HEK293 (cell line): ENCODE measurements around the gene TRIM7.

ENCODE experiments used
- CTCF ChIA-PET: fragments of 350-600 bp; formaldehyde crosslinking; extraction: SDS; loops from one replicate; lab custom pipeline; 2021; ENCODE audit warnings: antibody characterized with exemption; lab: Yijun Ruan, JAX
- POLR2A ChIA-PET: fragments of 300-600 bp; formaldehyde crosslinking; extraction: SDS; loops from one replicate; lab custom pipeline; 2020; ENCODE audit warnings: antibody characterized with exemption, inconsistent platforms; lab: Yijun Ruan, JAX
- H3K27ac ChIP-seq: fragments of 200-500 bp; sonication (Bioruptor generic); 2 replicates; pipeline ENCODE4 v1.5.1; 2014; ENCODE audit warnings: low read depth, low read length, control low read depth, inconsistent platforms; ENCODE audit errors: extremely low read depth
- H3K36me3 ChIP-seq, 2 experiments: fragments of 200-500 bp in 1 of 2; sonication (Bioruptor generic) in 1 of 2; 1 replicate in 1 of 2; 2 replicates in 1 of 2; pipeline ENCODE4 v1.5.1; 2014 to 2017; ENCODE audit warnings: inconsistent platforms in 2 of 2, low read length in 2 of 2; ENCODE audit not compliant: control insufficient read depth in 2 of 2, insufficient read depth in 1 of 2
- H3K4me1 ChIP-seq: fragments of 200-500 bp; sonication (Bioruptor generic); 2 replicates; pipeline ENCODE4 v1.5.1; 2014; ENCODE audit warnings: mild to moderate bottlenecking, low read length, inconsistent platforms; ENCODE audit not compliant: control insufficient read depth, insufficient read depth
- H3K4me3 ChIP-seq: 2 replicates; pipeline ENCODE4 v1.5.1; 2011; ENCODE audit warnings: low read depth, mild to moderate bottlenecking, control low read depth, low read length, moderate library complexity
- H3K9me3 ChIP-seq: fragments of 200-500 bp; sonication (Bioruptor generic); 2 replicates; pipeline ENCODE4 v1.5.1; 2014; ENCODE audit warnings: low read depth, low read length, inconsistent platforms; ENCODE audit not compliant: control insufficient read depth, insufficient read depth
- BCL11A ChIP-seq: fragments of 450-650 bp; formaldehyde crosslinking; IDR thresholded peaks from 2 replicates; pipeline ENCODE4 v1.5.1; 2016; ENCODE audit warnings: low read depth, missing biosample characterization, missing genetic modification characterization
- EGR2 ChIP-seq: fragments of 450-650 bp; formaldehyde crosslinking; IDR thresholded peaks from 2 replicates; pipeline ENCODE4 v1.5.1; 2016; ENCODE audit warnings: low read depth, missing biosample characterization, missing genetic modification characterization
- HOXD13 ChIP-seq: sonication (generic); formaldehyde crosslinking; IDR thresholded peaks from 2 replicates; pipeline ENCODE4 v1.8.0; 2022; ENCODE audit warnings: missing genetic modification reagents, borderline replicate concordance
- IKZF3 ChIP-seq: fragments of 450-650 bp; IDR thresholded peaks from 2 replicates; pipeline ENCODE4 v1.5.0; 2018; ENCODE audit warnings: missing biosample characterization, mild to moderate bottlenecking, missing genetic modification characterization, moderate library complexity
- KLF1 ChIP-seq: fragments of 450-650 bp; formaldehyde crosslinking; IDR thresholded peaks from 2 replicates; pipeline ENCODE4 v1.5.1; 2016; ENCODE audit warnings: missing biosample characterization, missing genetic modification characterization
- MYNN ChIP-seq: fragments of 450-650 bp; formaldehyde crosslinking; IDR thresholded peaks from 2 replicates; pipeline ENCODE4 v1.5.1; 2016; ENCODE audit warnings: missing biosample characterization, missing genetic modification characterization, borderline replicate concordance
- PRDM2 ChIP-seq: fragments of 450-650 bp; formaldehyde crosslinking; IDR thresholded peaks from 2 replicates; pipeline ENCODE4 v1.5.1; 2016; ENCODE audit warnings: missing biosample characterization, missing genetic modification characterization, borderline replicate concordance
- SCRT2 ChIP-seq: fragments of 450-650 bp; formaldehyde crosslinking; IDR thresholded peaks from 2 replicates; pipeline ENCODE4 v1.5.1; 2016; ENCODE audit warnings: missing biosample characterization, missing genetic modification characterization
- ZBTB7A ChIP-seq: fragments of 450-650 bp; formaldehyde crosslinking; IDR thresholded peaks from 2 replicates; pipeline ENCODE4 v1.5.1; 2016; ENCODE audit warnings: low read depth, missing biosample characterization, missing genetic modification characterization
- ZBTB8A ChIP-seq: fragments of 450-650 bp; formaldehyde crosslinking; IDR thresholded peaks from 2 replicates; pipeline ENCODE4 v1.5.1; 2016; ENCODE audit warnings: missing biosample characterization, missing genetic modification characterization
- ZFHX2 ChIP-seq: fragments of 450-650 bp; formaldehyde crosslinking; conservative IDR thresholded peaks from 2 replicates; pipeline ENCODE4 v1.5.1; 2016; ENCODE audit warnings: missing biosample characterization, missing genetic modification characterization
- ZIC2 ChIP-seq: fragments of 450-650 bp; formaldehyde crosslinking; IDR thresholded peaks from 2 replicates; pipeline ENCODE4 v1.5.1; 2016; ENCODE audit warnings: missing biosample characterization, missing genetic modification characterization
- ZNF112 ChIP-seq: fragments of 450-650 bp; formaldehyde crosslinking; IDR thresholded peaks from 2 replicates; pipeline ENCODE4 v1.5.0; 2017; ENCODE audit warnings: missing biosample characterization, missing genetic modification characterization
- ZNF221 ChIP-seq: fragments of 450-650 bp; formaldehyde crosslinking; IDR thresholded peaks from 2 replicates; pipeline ENCODE4 v1.5.1; 2017; ENCODE audit warnings: missing biosample characterization, missing genetic modification characterization, borderline replicate concordance
- ZNF354C ChIP-seq: fragments of 450-650 bp; formaldehyde crosslinking; IDR thresholded peaks from 2 replicates; pipeline ENCODE4 v1.5.1; 2016; ENCODE audit warnings: missing biosample characterization, missing genetic modification characterization, low read depth, borderline replicate concordance
- ZNF423 ChIP-seq: fragments of 450-650 bp; formaldehyde crosslinking; IDR thresholded peaks from 2 replicates; pipeline ENCODE4 v1.5.1; 2016; ENCODE audit warnings: missing biosample characterization, missing genetic modification characterization
- ZNF521 ChIP-seq: fragments of 450-650 bp; formaldehyde crosslinking; IDR thresholded peaks from 2 replicates; pipeline ENCODE4 v1.5.1; 2017; ENCODE audit warnings: missing biosample characterization, mild to moderate bottlenecking, missing genetic modification characterization
- ZNF600 ChIP-seq: fragments of 450-650 bp; formaldehyde crosslinking; IDR thresholded peaks from 2 replicates; pipeline ENCODE4 v1.5.1; 2016; ENCODE audit warnings: missing biosample characterization, missing genetic modification characterization
- ZSCAN23 ChIP-seq: fragments of 450-650 bp; formaldehyde crosslinking; IDR thresholded peaks from 2 replicates; pipeline ENCODE4 v1.5.1; 2016; ENCODE audit warnings: missing biosample characterization, missing genetic modification characterization
- ZSCAN4 ChIP-seq: fragments of 450-650 bp; formaldehyde crosslinking; IDR thresholded peaks from 2 replicates; pipeline ENCODE4 v1.5.1; 2017; ENCODE audit warnings: missing biosample characterization, missing genetic modification characterization
- TF ChIP-seq, protein P1 (sequence below): fragments of 450-650 bp; formaldehyde crosslinking; conservative IDR thresholded peaks from 2 replicates; pipeline ENCODE4 v1.5.1; 2016; ENCODE audit warnings: low read depth, missing biosample characterization, missing genetic modification characterization

The TRIM7 gene

GRCh38 chr5:181221105-181221791 lies 16.3 kb upstream of the TRIM7 start (continued):
- TF ChIP-seq, protein P1, sequence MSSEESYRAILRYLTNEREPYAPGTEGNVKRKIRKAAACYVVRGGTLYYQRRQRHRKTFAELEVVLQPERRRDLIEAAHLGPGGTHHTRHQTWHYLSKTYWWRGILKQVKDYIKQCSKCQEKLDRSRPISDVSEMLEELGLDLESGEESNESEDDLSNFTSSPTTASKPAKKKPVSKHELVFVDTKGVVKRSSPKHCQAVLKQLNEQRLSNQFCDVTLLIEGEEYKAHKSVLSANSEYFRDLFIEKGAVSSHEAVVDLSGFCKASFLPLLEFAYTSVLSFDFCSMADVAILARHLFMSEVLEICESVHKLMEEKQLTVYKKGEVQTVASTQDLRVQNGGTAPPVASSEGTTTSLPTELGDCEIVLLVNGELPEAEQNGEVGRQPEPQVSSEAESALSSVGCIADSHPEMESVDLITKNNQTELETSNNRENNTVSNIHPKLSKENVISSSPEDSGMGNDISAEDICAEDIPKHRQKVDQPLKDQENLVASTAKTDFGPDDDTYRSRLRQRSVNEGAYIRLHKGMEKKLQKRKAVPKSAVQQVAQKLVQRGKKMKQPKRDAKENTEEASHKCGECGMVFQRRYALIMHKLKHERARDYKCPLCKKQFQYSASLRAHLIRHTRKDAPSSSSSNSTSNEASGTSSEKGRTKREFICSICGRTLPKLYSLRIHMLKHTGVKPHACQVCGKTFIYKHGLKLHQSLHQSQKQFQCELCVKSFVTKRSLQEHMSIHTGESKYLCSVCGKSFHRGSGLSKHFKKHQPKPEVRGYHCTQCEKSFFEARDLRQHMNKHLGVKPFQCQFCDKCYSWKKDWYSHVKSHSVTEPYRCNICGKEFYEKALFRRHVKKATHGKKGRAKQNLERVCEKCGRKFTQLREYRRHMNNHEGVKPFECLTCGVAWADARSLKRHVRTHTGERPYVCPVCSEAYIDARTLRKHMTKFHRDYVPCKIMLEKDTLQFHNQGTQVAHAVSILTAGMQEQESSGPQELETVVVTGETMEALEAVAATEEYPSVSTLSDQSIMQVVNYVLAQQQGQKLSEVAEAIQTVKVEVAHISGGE (tag by site-specific recombination) = no peak
- TF ChIP-seq BCL11A (tag by site-specific recombination) (no peak), ZBTB7A (no peak), ZBTB8A (tag by site-specific recombination) (no peak), ZSCAN4 (tag by site-specific recombination) (no peak), SCRT2 (tag by site-specific recombination) (peak; percentile 37; the same call in 1 of the 2 replicates), IKZF3 (tag by site-specific recombination) (no peak), HOXD13 (no peak), ZFHX2 (tag by site-specific recombination) (peak; percentile 79), ZIC2 (tag by site-specific recombination) (peak; percentile 44; the same call in 1 of the 2 replicates)
- TF ChIP-seq, all 188 proteins: peak for 7

- H3K4me1 ChIP-seq = no peaks in the 10 kb centered on the region
- peaks cover 0 to 4% of the 10 kb centered on the region in 2 experiments; a peak in 1 of 3 replicates for H3K36me3 ChIP-seq
- H3K27ac ChIP-seq = no peak overlapping the region
- ChIA-PET POLR2A (no interaction called here), CTCF (no interaction called here)
- H3K9me3 ChIP-seq = no peaks in the 10 kb centered on the region
- H3K4me3 ChIP-seq = no peak overlapping the region
- TF ChIP-seq ZNF221 (tag by site-specific recombination) (no peak), ZNF354C (tag by site-specific recombination) (no peak), MYNN (tag by site-specific recombination) (no peak)
Observed at GRCh38 chr5:181220178-181220515, 15.2 kb upstream of the TRIM7 start.

- no peaks in the 10 kb centered on the region for H3K36me3 ChIP-seq
- TF ChIP-seq KLF1 (tag by site-specific recombination) (no peak), ZNF521 (tag by site-specific recombination) (no peak), ZNF112 (tag by site-specific recombination) (no peak), ZNF600 (tag by site-specific recombination) (no peak), PRDM2 (tag by site-specific recombination) (no peak), ZNF423 (tag by site-specific recombination) (no peak), EGR2 (tag by site-specific recombination) (no peak), ZSCAN23 (tag by site-specific recombination) (no peak)
- POLR2A ChIA-PET = interaction anchor here (0.8 to 1.0 kb wide), 2 partner anchors 12 to 28 kb away, joined by 3 read pairs; no protein-coding TSS in a partner anchor
- H3K4me1 ChIP-seq = no peaks in the 10 kb centered on the region
- CTCF ChIA-PET = no interaction called here
- H3K4me3 ChIP-seq = no peak overlapping the region
- no peak overlapping the region for H3K27ac ChIP-seq
- H3K9me3 ChIP-seq = no peaks in the 10 kb centered on the region
Observed at GRCh38 chr5:181219262-181220177, 14.5 kb upstream of the TRIM7 start.
